HEK293T (cell line): ENCODE measurements around the gene PRTFDC1.

Experiments
- ARNT ChIP-seq: fragments of 450-650 bp; IDR thresholded peaks from 2 replicates; pipeline ENCODE4 v1.6.1; 2017; ENCODE audit warnings: mild to moderate bottlenecking
- BHLHE40 ChIP-seq: fragments of 450-650 bp; IDR thresholded peaks from 2 replicates; pipeline ENCODE4 v1.6.1; 2016; ENCODE audit warnings: mild to moderate bottlenecking, moderate library complexity, borderline replicate concordance
- CTBP1 ChIP-seq: fragments of 450-650 bp; IDR thresholded peaks from 2 replicates; pipeline ENCODE4 v1.6.1; 2016; ENCODE audit warnings: borderline replicate concordance
- FOXA1 ChIP-seq: fragments of 450-650 bp; IDR thresholded peaks from 2 replicates; pipeline ENCODE4 v1.6.1; 2016; ENCODE audit warnings: mild to moderate bottlenecking
- FOXK2 ChIP-seq: fragments of 450-650 bp; IDR thresholded peaks from 2 replicates; pipeline ENCODE4 v1.6.1; 2016; ENCODE audit warnings: mild to moderate bottlenecking
- FOXM1 ChIP-seq: fragments of 450-650 bp; IDR thresholded peaks from 2 replicates; pipeline ENCODE4 v1.6.1; 2017; ENCODE audit warnings: mild to moderate bottlenecking, borderline replicate concordance
- HDGF ChIP-seq: fragments of 450-650 bp; IDR thresholded peaks from 2 replicates; pipeline ENCODE4 v1.6.1; 2017; ENCODE audit warnings: antibody characterized with exemption, borderline replicate concordance
- LEF1 ChIP-seq: fragments of 450-650 bp; IDR thresholded peaks from 2 replicates; pipeline ENCODE4 v1.6.1; 2017; ENCODE audit warnings: mild to moderate bottlenecking, borderline replicate concordance
- NFRKB ChIP-seq: fragments of 450-650 bp; IDR thresholded peaks from 2 replicates; pipeline ENCODE4 v1.6.1; 2016; ENCODE audit warnings: mild to moderate bottlenecking, moderate library complexity
- SP1 ChIP-seq: fragments of 450-650 bp; IDR thresholded peaks from 2 replicates; pipeline ENCODE4 v1.6.1; 2017
- SUZ12 ChIP-seq: fragments of 450-650 bp; IDR thresholded peaks from 2 replicates; pipeline ENCODE4 v1.6.1; 2016; ENCODE audit warnings: mild to moderate bottlenecking
- TARDBP ChIP-seq: fragments of 450-650 bp; IDR thresholded peaks from 2 replicates; pipeline ENCODE4 v1.6.1; 2016
- ZNF384 ChIP-seq: fragments of 450-650 bp; IDR thresholded peaks from 2 replicates; pipeline ENCODE4 v1.6.1; 2016

DNA sequence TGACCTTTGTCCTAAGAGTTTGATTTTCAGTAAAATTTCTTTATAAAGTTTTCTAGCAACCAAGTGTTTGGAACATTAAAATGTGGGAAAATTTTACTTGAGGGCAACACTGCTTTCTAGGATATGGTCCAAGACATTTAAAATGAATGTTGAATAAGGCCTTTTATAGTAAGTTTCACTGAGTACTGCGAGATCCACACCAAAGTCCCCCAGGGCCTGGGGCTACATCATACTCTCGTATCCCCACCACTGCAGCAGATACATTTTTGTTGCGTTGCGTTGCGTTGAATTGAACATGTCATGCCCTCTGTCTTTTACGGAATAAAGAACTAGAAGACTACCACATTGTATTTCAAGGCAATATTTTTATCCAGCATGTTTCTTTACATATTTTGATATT lies 44.5 kb downstream of the PRTFDC1 start:
- TF ChIP-seq FOXM1 (no peak), SP1 (no peak), HDGF (no peak), BHLHE40 (no peak), TARDBP (no peak), FOXK2 (no peak), CTBP1 (no peak), ZNF384 (no peak), NFRKB (no peak), FOXA1 (no peak), ARNT (no peak), LEF1 (no peak), SUZ12 (no peak)
